ENCODE measurements around the gene HK1. TPM values are rescaled to one million over a fixed set of nuclear protein-coding genes. Genes with fewer than 3 reads are reported as not detected.
"Not testable (repeated sequence)": the region's sequence is repeated elsewhere in the genome, so short reads cannot be mapped to it uniquely, and the experiment has no call there.

The HK1 gene
- total RNA-seq, 4 donors from 2014 or later: 17.9 to 77.6 (median 43.6) TPM

- Histone ChIP-seq H3K36me3 (no peaks in the 10 kb centered on the region), H3K4me3 (no peak overlapping the region), H3K27ac (peak overlapping the region in 1 of 2 donors; percentile 36), H3K27me3 (no peaks in the 10 kb centered on the region), H3K4me1 (peaks cover 0 to 12% of the 10 kb centered on the region in 2 donors), H3K9me3 (no peaks in the 10 kb centered on the region)
- no peak for TF ChIP-seq CTCF (IDR thresholded peaks at IDR 0.05)
- TF ChIP-seq POLR2A (IDR thresholded peaks at IDR 0.05): no peak
- DNase-seq: no peak
- intact Hi-C loops (cut with DNase I; ENCODE audit: low total_unique reads): no loop called here
These were observed 48.4 kb downstream of the HK1 start for GRCh38 chr10:69326692-69327091.

GRCh38 chr10:69327463-69328379 lies 49.4 kb downstream of the HK1 start:
- H3K4me1 ChIP-seq: peaks cover 0 to 12% of the 10 kb centered on the region in 2 donors
- peak; percentile 48 to 66 for DNase-seq
- no peaks in the 10 kb centered on the region for H3K9me3 ChIP-seq
- H3K4me3 ChIP-seq: no peak overlapping the region
- intact Hi-C loops (cut with DNase I; ENCODE audit: low total_unique reads): no loop called here
- TF ChIP-seq POLR2A (IDR thresholded peaks at IDR 0.05): peak; percentile 16 to 61
- TF ChIP-seq CTCF (IDR thresholded peaks at IDR 0.05): no peak
- H3K36me3 ChIP-seq: no peaks in the 10 kb centered on the region
- H3K27ac ChIP-seq: peak overlapping the region; percentile 73 to 77
- no peaks in the 10 kb centered on the region for H3K27me3 ChIP-seq

GRCh38 chr10:69328380-69328735 lies 50.1 kb downstream of the HK1 start:
- intact Hi-C loops (cut with DNase I; ENCODE audit: low total_unique reads): no loop called here
- TF ChIP-seq CTCF (IDR thresholded peaks at IDR 0.05) (no peak), POLR2A (IDR thresholded peaks at IDR 0.05) (no peak)
- Histone ChIP-seq H3K27ac (peak overlapping the region; percentile 73 to 77), H3K27me3 (no peaks in the 10 kb centered on the region), H3K4me3 (no peak overlapping the region), H3K9me3 (no peaks in the 10 kb centered on the region), H3K36me3 (no peaks in the 10 kb centered on the region), H3K4me1 (peaks cover 0 to 13% of the 10 kb centered on the region in 2 donors)
- DNase-seq: no peak

GRCh38 chr10:69328888-69329287 lies 50.6 kb downstream of the HK1 start:
- DNase-seq; intact Hi-C loops (cut with DNase I; ENCODE audit: low total_unique reads); H3K36me3 ChIP-seq; H3K9me3 ChIP-seq; H3K27me3 ChIP-seq; H3K4me3 ChIP-seq: not testable (repeated sequence)
- peaks cover 0 to 16% of the 10 kb centered on the region in 2 donors for H3K4me1 ChIP-seq
- H3K27ac ChIP-seq: peak overlapping the region; percentile 73 to 77

- H3K27me3 ChIP-seq: no peaks in the 10 kb centered on the region
- no peaks in the 10 kb centered on the region for H3K9me3 ChIP-seq
- no peak for DNase-seq
- no peak for TF ChIP-seq POLR2A (IDR thresholded peaks at IDR 0.05)
- H3K4me3 ChIP-seq: no peak overlapping the region
- intact Hi-C loops (cut with DNase I; ENCODE audit: low total_unique reads): no loop called here
- H3K36me3 ChIP-seq: no peaks in the 10 kb centered on the region
- no peak overlapping the region for H3K27ac ChIP-seq
- peaks cover 3 to 21% of the 10 kb centered on the region in 2 donors for H3K4me1 ChIP-seq
These were observed 51.5 kb downstream of the HK1 start for GRCh38 chr10:69329721-69330178.

GRCh38 chr10:69331161-69331560 lies 52.9 kb downstream of the HK1 start:
- H3K4me3 ChIP-seq: no peak overlapping the region
- intact Hi-C loops (cut with DNase I; ENCODE audit: low total_unique reads): no loop called here
- H3K9me3 ChIP-seq: no peaks in the 10 kb centered on the region
- H3K27me3 ChIP-seq: no peaks in the 10 kb centered on the region
- no peak for DNase-seq
- no peak overlapping the region for H3K27ac ChIP-seq
- no peak for TF ChIP-seq POLR2A (IDR thresholded peaks at IDR 0.05)
- no peak for TF ChIP-seq CTCF (IDR thresholded peaks at IDR 0.05)
- H3K4me1 ChIP-seq: peaks cover 4 to 23% of the 10 kb centered on the region in 2 donors
- no peaks in the 10 kb centered on the region for H3K36me3 ChIP-seq

Data from uterus (tissue), 4 donors.